ENCODE results near the gene BTN2A1.

BTN2A1 gene

GRCh38 chr6:26471970-26472369 lies 14.2 kb downstream of the BTN2A1 start:
- no peak for DNase-seq

GRCh38 chr6:26472549-26473290 lies 15.0 kb downstream of the BTN2A1 start:
- no peak for DNase-seq

DNA sequence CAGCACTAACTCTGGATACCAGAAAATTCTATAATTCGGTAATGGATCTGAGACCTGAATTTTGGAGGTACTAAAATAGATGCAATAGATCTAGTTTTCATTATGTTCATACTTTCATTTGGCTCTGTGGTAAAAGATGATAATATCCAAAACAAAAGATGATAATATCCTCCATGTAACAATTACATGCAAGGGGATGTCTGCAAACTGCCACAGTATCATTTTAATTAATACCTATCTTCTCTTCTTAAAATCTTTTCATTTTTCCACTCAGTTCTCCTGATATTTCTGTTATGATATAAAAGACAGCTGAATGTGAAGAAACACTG lies 15.6 kb downstream of the BTN2A1 start:
- DNase-seq = no peak

DNA sequence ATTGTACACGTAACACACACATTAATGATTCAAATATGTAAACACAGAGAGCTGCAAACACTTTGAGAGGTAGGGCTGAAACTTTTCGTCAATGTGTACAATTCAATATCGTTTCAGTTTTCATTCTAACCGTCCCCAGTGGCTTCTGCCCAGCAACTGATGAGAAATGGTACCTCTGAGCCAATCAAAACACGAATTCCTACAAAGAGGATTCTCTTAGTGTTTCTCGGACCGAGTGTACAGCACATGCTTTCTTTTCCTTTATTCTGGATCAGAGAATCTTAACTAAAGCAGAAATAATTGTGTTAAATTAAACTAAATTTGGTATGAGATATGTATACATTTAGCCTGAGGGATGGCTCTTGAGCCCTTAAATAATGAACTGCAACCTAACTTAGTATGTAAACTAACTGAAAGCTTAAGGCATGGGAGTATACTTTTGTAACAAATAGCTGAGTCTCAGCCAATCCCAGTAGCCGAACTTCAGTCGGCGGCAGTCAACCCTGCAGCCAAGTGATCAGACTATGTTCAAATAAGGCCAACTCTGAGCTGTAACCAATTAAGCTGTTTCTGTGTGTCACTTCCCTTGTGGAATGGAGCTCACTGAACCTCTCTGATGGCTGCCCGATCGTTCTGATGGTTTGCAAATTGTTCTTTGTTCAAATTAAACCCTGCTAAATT lies 16.1 kb downstream of the BTN2A1 start:
- peak; percentile 78 for DNase-seq

- DNase-seq = no peak
Measured at GRCh38 chr6:26474439-26474881, 16.7 kb downstream of the BTN2A1 start.

GRCh38 chr6:26475823-26476729 lies 18.3 kb downstream of the BTN2A1 start:
- no peak for DNase-seq

GRCh38 chr6:26476896-26477295 lies 19.1 kb downstream of the BTN2A1 start:
- DNase-seq = no peak

- no peak for DNase-seq
Measured at GRCh38 chr6:26477426-26477825, 19.7 kb downstream of the BTN2A1 start.

- DNase-seq = no peak
Measured at GRCh38 chr6:26478100-26478984, 20.6 kb downstream of the BTN2A1 start.

DNA sequence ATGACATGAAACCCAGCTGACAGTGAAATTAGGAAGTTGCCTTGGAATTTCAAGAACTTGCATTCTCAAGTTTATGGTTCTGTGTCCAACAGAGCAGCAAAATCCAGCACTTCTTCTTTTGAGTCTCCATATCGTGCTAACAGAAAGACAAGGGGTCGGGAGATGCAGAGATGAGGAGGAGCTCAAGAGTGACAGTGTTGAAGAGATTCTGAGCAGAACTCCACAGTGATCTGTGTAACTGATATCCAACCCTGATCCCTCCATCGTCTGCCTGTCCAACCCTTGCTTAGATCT lies 21.2 kb downstream of the BTN2A1 start:
- no peak for DNase-seq

GRCh38 chr6:26482338-26482737 lies 24.6 kb downstream of the BTN2A1 start:
- DNase-seq = no peak

- no peak for DNase-seq
Measured at GRCh38 chr6:26483727-26484126, 26.0 kb downstream of the BTN2A1 start.

DNA sequence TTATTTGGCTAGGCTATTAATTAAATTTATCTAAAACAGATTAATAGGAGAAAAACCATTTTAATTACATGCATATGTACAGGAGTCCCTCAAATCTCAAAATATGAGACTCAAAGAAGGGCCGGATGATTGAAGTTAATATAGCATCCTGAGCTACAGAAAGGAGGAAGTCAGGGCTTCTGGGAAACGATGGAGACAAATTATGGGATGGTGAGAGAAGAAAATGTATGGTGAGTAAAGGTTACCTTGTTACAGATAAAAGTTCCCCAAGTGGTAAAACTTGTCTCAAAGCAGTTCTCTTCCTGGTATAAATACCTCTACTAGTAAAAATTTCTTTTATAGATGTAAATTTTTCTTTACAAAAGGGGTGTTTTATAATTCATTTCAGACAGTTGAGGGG lies 26.4 kb downstream of the BTN2A1 start:
- DNase-seq = no peak

DNA sequence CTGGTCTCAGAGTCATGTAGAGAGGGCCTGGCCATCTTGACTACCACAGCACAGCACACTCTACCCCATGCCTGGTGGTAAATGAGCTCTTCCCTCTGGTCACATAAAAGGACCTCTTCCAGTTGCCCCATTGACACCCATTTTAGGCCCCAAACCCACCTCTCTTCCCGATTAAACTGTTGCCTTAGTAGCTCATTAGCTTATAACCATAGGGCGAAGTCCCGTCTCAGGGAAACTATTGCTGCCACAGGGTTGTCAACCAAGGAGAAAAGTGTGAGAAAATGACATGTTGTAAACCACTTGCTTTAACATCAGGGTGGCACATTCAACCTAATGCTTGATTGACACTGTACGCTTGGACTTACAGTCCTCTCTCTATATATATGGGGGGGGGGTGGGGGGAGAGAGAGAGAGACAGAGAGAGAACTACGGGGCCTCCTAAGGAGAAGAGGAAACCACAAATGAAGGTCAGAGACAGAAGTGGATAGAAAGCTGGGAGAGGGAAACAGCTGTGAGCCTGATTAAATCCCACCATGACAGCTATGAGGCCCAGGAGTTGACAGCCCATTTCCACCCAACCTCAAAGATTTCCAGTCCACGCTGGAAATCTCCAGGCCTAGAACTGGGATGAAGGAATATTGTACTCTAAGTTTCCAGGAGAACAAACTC lies 27.5 kb downstream of the BTN2A1 start:
- no peak for DNase-seq

GRCh38 chr6:26486358-26486757 lies 28.6 kb downstream of the BTN2A1 start:
- DNase-seq = no peak

- no peak for DNase-seq
Measured at GRCh38 chr6:26487466-26487865, 29.7 kb downstream of the BTN2A1 start.

GRCh38 chr6:26489996-26490964 lies 32.5 kb downstream of the BTN2A1 start:
- DNase-seq = no peak

- no peak for DNase-seq
Measured at GRCh38 chr6:26491604-26492003, 33.8 kb downstream of the BTN2A1 start.

- no peak for DNase-seq
Measured at GRCh38 chr6:26493258-26493657, 35.5 kb downstream of the BTN2A1 start.

- DNase-seq = no peak
Measured at GRCh38 chr6:26494117-26494516, 36.4 kb downstream of the BTN2A1 start.

- no peak for DNase-seq
Measured at GRCh38 chr6:26495281-26495680, 37.5 kb downstream of the BTN2A1 start.

All from activated CD4-positive, alpha-beta T cell treated with anti-CD3 and anti-CD28 coated beads for 48 hours (primary cell).